Neural cell (in vitro differentiated cells): Measurements from ENCODE around the gene TRIM44.

Experiments
- CTCF ChIP-seq: fragments of 450-650 bp; IDR thresholded peaks from 2 replicates; pipeline ENCODE4 v1.5.1; 2014; ENCODE audit warnings: antibody characterized with exemption, mild to moderate bottlenecking, moderate library complexity; ENCODE audit not compliant: poor library complexity, severe bottlenecking
- EZH2 ChIP-seq: fragments of 200-600, 300-800 bp; shearing (Covaris generic), sonication (generic); IDR thresholded peaks from 2 replicates; pipeline ENCODE4 v1.6.1; 2014; ENCODE audit warnings: antibody characterized with exemption, low read length, borderline replicate concordance, mild to moderate bottlenecking; ENCODE audit not compliant: insufficient read depth, poor library complexity, severe bottlenecking
- POLR2AphosphoS5 ChIP-seq: IDR thresholded peaks from 2 replicates; pipeline ENCODE4 v1.6.1; 2012

GRCh38 chr11:35702126-35702525 is 39.6 kb downstream of the TRIM44 start:
- TF ChIP-seq CTCF: no peak
- TF ChIP-seq POLR2AphosphoS5: no peak
- TF ChIP-seq EZH2: no peak
